Upper lobe of left lung (tissue), 4 donors: ENCODE measurements around the gene OTOG.

ENCODE experiments used
- CTCF ChIP-seq, 6 experiments: fragments of 450-650 bp in 4 of 6; fragments of 200-600 bp in 2 of 6; sonication (generic) in 2 of 6; IDR thresholded peaks; one replicate each; pipeline ENCODE4 v1.5.1; 2016 to 2019; ENCODE audit warnings: antibody characterized with exemption in 6 of 6
- EP300 ChIP-seq, 4 donors: sonication (generic); formaldehyde crosslinking; IDR thresholded peaks; one replicate each; pipeline ENCODE4 v1.5.1; 2017; ENCODE audit warnings: antibody characterized with exemption in 4 of 4, control low read depth in 2 of 4
- POLR2A ChIP-seq, 4 donors: fragments of 450-650 bp; IDR thresholded peaks; one replicate each; pipeline ENCODE4 v1.5.1; 2016 to 2017; ENCODE audit warnings: antibody characterized with exemption in 4 of 4, mild to moderate bottlenecking in 2 of 4
- POLR2AphosphoS5 ChIP-seq, 2 donors: sonication (generic); formaldehyde crosslinking; IDR thresholded peaks; one replicate each; pipeline ENCODE4 v1.5.1; 2017; ENCODE audit warnings: antibody characterized with exemption in 2 of 2

GRCh38 chr11:17578296-17578695, 31.2 kb downstream of the OTOG start:
- TF ChIP-seq CTCF (IDR thresholded peaks at IDR 0.05), result no peak
- no peak for TF ChIP-seq EP300 (IDR thresholded peaks at IDR 0.05)
- TF ChIP-seq POLR2A (IDR thresholded peaks at IDR 0.05), result no peak
- TF ChIP-seq POLR2AphosphoS5 (IDR thresholded peaks at IDR 0.05), result no peak
